ENCODE results near the gene POMGNT2.
A peak's percentile ranks its signal among the peaks of the same experiment; 100 is the strongest.

The POMGNT2 gene

GRCh38 chr3:43113671-43114070 is 7.8 kb upstream of the POMGNT2 start:
- Histone ChIP-seq H4K8ac (ENCODE audit: low read depth, low read length) (no peak overlapping the region), H3K27me3 (ENCODE audit: control insufficient read depth in 3 of 3, insufficient read depth in 3 of 3, low read depth in 1 of 3, low read length in 3 of 3) (peaks cover 0 to 9% (median 0%) of the 10 kb centered on the region in 3 experiments), H3K18ac (ENCODE audit: low read length) (no peak overlapping the region), H2AK5ac (ENCODE audit: low read depth, low read length) (no peak overlapping the region), H3K4ac (ENCODE audit: low read length) (no peak overlapping the region), H3K9me3 (replicated peaks in 1 of 2; ENCODE audit: control insufficient read depth in 2 of 2, insufficient read depth in 1 of 2, low read depth in 1 of 2, low read length in 2 of 2) (no peaks in the 10 kb centered on the region), H2BK5ac (ENCODE audit: low read length) (no peak overlapping the region), H2AFZ (ENCODE audit: low read length) (no peak overlapping the region), H3K4me3 (ENCODE audit: low read length in 2 of 2) (no peak overlapping the region), H3K36me3 (replicated peaks in 1 of 2; ENCODE audit: control insufficient read depth in 2 of 2, insufficient read depth in 2 of 2, low read length in 2 of 2) (no peaks in the 10 kb centered on the region), H3K27ac (replicated peaks; ENCODE audit: low read length) (no peak overlapping the region), H4K91ac (ENCODE audit: low read depth, low read length, poor library complexity) (no peak overlapping the region), H2BK15ac (ENCODE audit: low read length) (no peak overlapping the region), H3K9ac (ENCODE audit: low read depth, low read length, poor library complexity) (no peak overlapping the region), H3K23ac (ENCODE audit: low read depth, low read length, poor library complexity) (no peak overlapping the region), H3K4me2 (ENCODE audit: insufficient read depth, low read length, poor library complexity, severe bottlenecking) (no peak overlapping the region), H3K14ac (ENCODE audit: low read length) (no peak overlapping the region), H2BK12ac (ENCODE audit: low read length) (no peak overlapping the region), H3K79me1 (ENCODE audit: low read depth, low read length) (no peaks in the 10 kb centered on the region), H2BK120ac (ENCODE audit: low read depth, low read length) (no peak overlapping the region), H3K4me1 (ENCODE audit: control insufficient read depth in 2 of 2, insufficient read depth in 1 of 2, low read depth in 1 of 2, low read length in 2 of 2) (no peaks in the 10 kb centered on the region)
- no peak for DNase-seq (ENCODE audit: low spot score)
- WGBS, 2 donors (ENCODE audit: extremely low coverage in 2 of 2, insufficient read length in 2 of 2, insufficient replicate concordance in 1 of 2): no CpG with 5 or more reads among the region's 3 CpGs

- H3K9ac ChIP-seq (ENCODE audit: low read depth, low read length, poor library complexity): no peak overlapping the region
- H4K91ac ChIP-seq (ENCODE audit: low read depth, low read length, poor library complexity): no peak overlapping the region
- peak overlapping the region; percentile 63 for H3K4me2 ChIP-seq (ENCODE audit: insufficient read depth, low read length, poor library complexity, severe bottlenecking)
- H2AK5ac ChIP-seq (ENCODE audit: low read depth, low read length): no peak overlapping the region
- no CpG with 5 or more reads among the region's 6 CpGs for WGBS, 2 donors (ENCODE audit: extremely low coverage in 2 of 2, insufficient read length in 2 of 2, insufficient replicate concordance in 1 of 2)
- H3K9me3 ChIP-seq (replicated peaks in 1 of 2; ENCODE audit: control insufficient read depth in 2 of 2, insufficient read depth in 1 of 2, low read depth in 1 of 2, low read length in 2 of 2): no peaks in the 10 kb centered on the region
- no peak overlapping the region for H3K14ac ChIP-seq (ENCODE audit: low read length)
- H3K23ac ChIP-seq (ENCODE audit: low read depth, low read length, poor library complexity): no peak overlapping the region
- H2BK12ac ChIP-seq (ENCODE audit: low read length): no peak overlapping the region
- H2BK5ac ChIP-seq (ENCODE audit: low read length): no peak overlapping the region
- no peak overlapping the region for H2BK120ac ChIP-seq (ENCODE audit: low read depth, low read length)
- no peak for DNase-seq (ENCODE audit: low spot score)
- no peak overlapping the region for H3K27ac ChIP-seq (replicated peaks; ENCODE audit: low read length)
- H3K4ac ChIP-seq (ENCODE audit: low read length): no peak overlapping the region
- peaks cover 4 to 7% of the 10 kb centered on the region in 2 donors for H3K4me1 ChIP-seq (ENCODE audit: control insufficient read depth in 2 of 2, insufficient read depth in 1 of 2, low read depth in 1 of 2, low read length in 2 of 2)
- peak overlapping the region in 1 of 2 donors; percentile 80 for H3K4me3 ChIP-seq (ENCODE audit: low read length in 2 of 2)
- no peaks in the 10 kb centered on the region for H3K36me3 ChIP-seq (replicated peaks in 1 of 2; ENCODE audit: control insufficient read depth in 2 of 2, insufficient read depth in 2 of 2, low read length in 2 of 2)
- H3K18ac ChIP-seq (ENCODE audit: low read length): no peak overlapping the region
- H2BK15ac ChIP-seq (ENCODE audit: low read length): no peak overlapping the region
- no peak overlapping the region for H4K8ac ChIP-seq (ENCODE audit: low read depth, low read length)
- H3K79me1 ChIP-seq (ENCODE audit: low read depth, low read length): peaks cover 2% of the 10 kb centered on the region
- H3K27me3 ChIP-seq (ENCODE audit: control insufficient read depth in 3 of 3, insufficient read depth in 3 of 3, low read depth in 1 of 3, low read length in 3 of 3): peaks cover 0 to 9% (median 1%) of the 10 kb centered on the region in 3 experiments
- H2AFZ ChIP-seq (ENCODE audit: low read length): peak overlapping the region; percentile 100
Observed at GRCh38 chr3:43106293-43106628, 382 bp upstream of the POMGNT2 start.

- H3K9me3 ChIP-seq (replicated peaks in 1 of 2; ENCODE audit: control insufficient read depth in 2 of 2, insufficient read depth in 1 of 2, low read depth in 1 of 2, low read length in 2 of 2): no peaks in the 10 kb centered on the region
- peaks cover 2% of the 10 kb centered on the region for H3K79me1 ChIP-seq (ENCODE audit: low read depth, low read length)
- no peak overlapping the region for H2BK120ac ChIP-seq (ENCODE audit: low read depth, low read length)
- H3K4me2 ChIP-seq (ENCODE audit: insufficient read depth, low read length, poor library complexity, severe bottlenecking): peak overlapping the region; percentile 52
- H3K4ac ChIP-seq (ENCODE audit: low read length): no peak overlapping the region
- no peak overlapping the region for H2BK15ac ChIP-seq (ENCODE audit: low read length)
- H3K9ac ChIP-seq (ENCODE audit: low read depth, low read length, poor library complexity): peak overlapping the region; percentile 78
- H2BK5ac ChIP-seq (ENCODE audit: low read length): no peak overlapping the region
- peak overlapping the region; percentile 74 to 80 for H3K4me3 ChIP-seq (ENCODE audit: low read length in 2 of 2)
- H3K14ac ChIP-seq (ENCODE audit: low read length): no peak overlapping the region
- DNase-seq (ENCODE audit: low spot score): no peak
- no peak overlapping the region for H3K27ac ChIP-seq (replicated peaks; ENCODE audit: low read length)
- H4K8ac ChIP-seq (ENCODE audit: low read depth, low read length): no peak overlapping the region
- peak overlapping the region; percentile 82 for H3K18ac ChIP-seq (ENCODE audit: low read length)
- H3K27me3 ChIP-seq (ENCODE audit: control insufficient read depth in 3 of 3, insufficient read depth in 3 of 3, low read depth in 1 of 3, low read length in 3 of 3): peaks cover 0 to 9% (median 1%) of the 10 kb centered on the region in 3 experiments
- peak overlapping the region; percentile 100 for H2AFZ ChIP-seq (ENCODE audit: low read length)
- no peak overlapping the region for H4K91ac ChIP-seq (ENCODE audit: low read depth, low read length, poor library complexity)
- H3K4me1 ChIP-seq (ENCODE audit: control insufficient read depth in 2 of 2, insufficient read depth in 1 of 2, low read depth in 1 of 2, low read length in 2 of 2): peaks cover 4 to 7% of the 10 kb centered on the region in 2 donors
- H2BK12ac ChIP-seq (ENCODE audit: low read length): no peak overlapping the region
- no CpG with 5 or more reads among the region's 33 CpGs for WGBS, 2 donors (ENCODE audit: extremely low coverage in 2 of 2, insufficient read length in 2 of 2, insufficient replicate concordance in 1 of 2)
- H3K23ac ChIP-seq (ENCODE audit: low read depth, low read length, poor library complexity): no peak overlapping the region
- no peak overlapping the region for H2AK5ac ChIP-seq (ENCODE audit: low read depth, low read length)
- H3K36me3 ChIP-seq (replicated peaks in 1 of 2; ENCODE audit: control insufficient read depth in 2 of 2, insufficient read depth in 2 of 2, low read length in 2 of 2): no peaks in the 10 kb centered on the region
Observed at GRCh38 chr3:43104660-43105595, 951 bp downstream of the POMGNT2 start.

GRCh38 chr3:43104039-43104438 is 1.8 kb downstream of the POMGNT2 start:
- no peak overlapping the region for H3K4ac ChIP-seq (ENCODE audit: low read length)
- no peak overlapping the region for H3K9ac ChIP-seq (ENCODE audit: low read depth, low read length, poor library complexity)
- no peak overlapping the region for H2BK5ac ChIP-seq (ENCODE audit: low read length)
- H4K91ac ChIP-seq (ENCODE audit: low read depth, low read length, poor library complexity): no peak overlapping the region
- H3K14ac ChIP-seq (ENCODE audit: low read length): no peak overlapping the region
- H3K4me1 ChIP-seq (ENCODE audit: control insufficient read depth in 2 of 2, insufficient read depth in 1 of 2, low read depth in 1 of 2, low read length in 2 of 2): peaks cover 4 to 7% of the 10 kb centered on the region in 2 donors
- H3K27me3 ChIP-seq (ENCODE audit: control insufficient read depth in 3 of 3, insufficient read depth in 3 of 3, low read depth in 1 of 3, low read length in 3 of 3): peaks cover 0 to 9% (median 1%) of the 10 kb centered on the region in 3 experiments
- H3K9me3 ChIP-seq (replicated peaks in 1 of 2; ENCODE audit: control insufficient read depth in 2 of 2, insufficient read depth in 1 of 2, low read depth in 1 of 2, low read length in 2 of 2): no peaks in the 10 kb centered on the region
- H3K4me3 ChIP-seq (ENCODE audit: low read length in 2 of 2): no peak overlapping the region
- no peak overlapping the region for H2BK15ac ChIP-seq (ENCODE audit: low read length)
- H2BK120ac ChIP-seq (ENCODE audit: low read depth, low read length): no peak overlapping the region
- H3K4me2 ChIP-seq (ENCODE audit: insufficient read depth, low read length, poor library complexity, severe bottlenecking): no peak overlapping the region
- no peak overlapping the region for H3K18ac ChIP-seq (ENCODE audit: low read length)
- WGBS, 2 donors (ENCODE audit: extremely low coverage in 2 of 2, insufficient read length in 2 of 2, insufficient replicate concordance in 1 of 2): no CpG with 5 or more reads among the region's 3 CpGs
- no peak overlapping the region for H2BK12ac ChIP-seq (ENCODE audit: low read length)
- no peak overlapping the region for H2AFZ ChIP-seq (ENCODE audit: low read length)
- peaks cover 2% of the 10 kb centered on the region for H3K79me1 ChIP-seq (ENCODE audit: low read depth, low read length)
- H3K27ac ChIP-seq (replicated peaks; ENCODE audit: low read length): no peak overlapping the region
- H3K23ac ChIP-seq (ENCODE audit: low read depth, low read length, poor library complexity): no peak overlapping the region
- no peaks in the 10 kb centered on the region for H3K36me3 ChIP-seq (replicated peaks in 1 of 2; ENCODE audit: control insufficient read depth in 2 of 2, insufficient read depth in 2 of 2, low read length in 2 of 2)
- H4K8ac ChIP-seq (ENCODE audit: low read depth, low read length): no peak overlapping the region
- H2AK5ac ChIP-seq (ENCODE audit: low read depth, low read length): no peak overlapping the region
- no peak for DNase-seq (ENCODE audit: low spot score)
